AG20443 (cell line): Measurements from ENCODE around the gene FLNB.

ENCODE experiments used
- DNase-seq: peaks from one replicate; pipeline ENCODE4 v3.0.0; 2012; ENCODE audit warnings: low spot score, mixed read lengths

FLNB gene

DNA sequence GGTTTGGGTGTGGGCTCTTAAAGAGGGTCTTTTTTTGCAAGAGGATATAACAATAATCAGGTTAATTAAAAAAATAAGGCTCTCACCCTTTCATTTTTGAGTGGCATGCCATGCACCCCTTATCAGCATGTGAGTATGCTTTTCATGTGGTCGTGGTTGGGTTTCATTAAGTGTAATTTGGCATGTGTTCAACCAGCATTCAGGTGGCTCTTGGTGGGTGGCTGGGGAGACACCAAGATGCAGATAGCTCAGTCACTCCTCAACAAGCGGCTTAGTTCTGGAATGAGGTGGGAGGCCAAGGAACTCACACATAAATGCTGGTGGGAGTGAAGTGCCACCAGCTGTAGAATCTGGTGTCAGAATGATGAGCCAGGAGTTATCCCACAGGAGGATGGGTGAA, 66.8 kb downstream of the FLNB start:
- DNase-seq: no peak

DNA sequence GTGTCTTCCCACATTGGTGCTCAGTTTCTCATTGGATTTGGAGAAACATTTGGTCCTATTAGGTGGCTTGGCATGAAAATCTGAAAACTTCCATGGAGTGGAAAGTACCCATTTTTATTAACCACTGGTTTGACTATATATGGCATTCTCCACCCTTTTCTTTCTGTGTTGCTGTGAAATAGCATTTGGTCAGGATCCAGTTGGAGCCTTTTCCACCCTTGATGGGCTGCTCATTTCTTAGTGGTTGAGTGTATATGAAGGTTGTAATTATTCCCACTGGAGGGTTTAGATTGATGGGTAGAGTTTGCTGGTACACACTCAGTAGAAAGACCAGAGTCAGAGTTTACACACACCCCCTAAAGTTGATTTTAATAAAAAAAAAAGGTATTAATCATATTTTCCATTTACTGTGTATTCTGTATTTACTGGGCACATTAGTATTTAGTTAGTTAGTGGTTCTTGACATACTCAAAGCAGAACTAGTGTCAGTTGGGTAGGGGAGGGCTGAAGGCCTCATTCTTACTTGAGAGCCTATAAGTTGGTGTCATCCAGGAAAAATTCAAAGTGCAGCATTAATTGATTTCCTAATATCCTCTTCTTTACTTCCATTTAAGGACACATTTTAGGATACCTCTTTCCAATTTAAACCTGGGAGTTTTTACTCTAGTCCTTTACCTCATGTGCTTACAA, 69.5 kb downstream of the FLNB start:
- no peak for DNase-seq

DNA sequence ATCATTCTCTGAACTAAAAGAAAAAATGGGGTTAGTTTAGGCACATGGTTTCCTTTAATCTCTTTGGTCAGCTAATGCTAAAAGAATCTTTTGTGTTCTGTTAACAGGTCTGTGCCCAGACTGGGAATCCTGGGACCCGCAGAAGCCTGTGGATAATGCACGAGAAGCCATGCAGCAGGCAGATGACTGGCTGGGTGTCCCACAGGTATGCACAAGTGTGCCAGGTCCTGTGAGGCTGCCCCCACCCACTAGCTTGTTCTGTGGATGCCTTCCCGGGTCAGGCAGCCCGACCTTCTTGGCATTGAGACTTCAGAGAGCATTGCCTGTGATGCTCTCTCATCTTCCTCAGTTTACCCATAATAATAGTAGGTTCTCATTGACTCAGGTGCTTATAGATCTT, 70.4 kb downstream of the FLNB start:
- no peak for DNase-seq

DNA sequence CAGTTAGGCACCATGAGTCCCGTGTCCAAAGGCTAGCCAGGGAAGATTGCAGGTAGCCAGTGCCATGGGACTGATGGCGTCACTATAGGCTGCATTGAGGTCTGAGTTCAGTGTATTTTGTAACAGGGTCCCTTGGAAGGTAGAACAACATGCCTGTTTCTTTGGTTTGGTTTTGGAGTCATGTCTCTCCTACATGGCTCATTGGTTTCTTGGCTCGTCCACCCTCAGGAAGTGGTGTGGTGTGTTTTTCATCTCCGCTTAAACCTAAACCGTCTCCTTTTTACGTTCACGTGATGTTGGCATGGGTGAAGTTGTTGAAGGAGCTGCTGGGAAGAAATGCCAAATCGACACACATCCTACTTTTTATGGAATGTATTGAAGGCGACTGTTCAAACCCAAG, 71.6 kb downstream of the FLNB start:
- DNase-seq: no peak

DNA sequence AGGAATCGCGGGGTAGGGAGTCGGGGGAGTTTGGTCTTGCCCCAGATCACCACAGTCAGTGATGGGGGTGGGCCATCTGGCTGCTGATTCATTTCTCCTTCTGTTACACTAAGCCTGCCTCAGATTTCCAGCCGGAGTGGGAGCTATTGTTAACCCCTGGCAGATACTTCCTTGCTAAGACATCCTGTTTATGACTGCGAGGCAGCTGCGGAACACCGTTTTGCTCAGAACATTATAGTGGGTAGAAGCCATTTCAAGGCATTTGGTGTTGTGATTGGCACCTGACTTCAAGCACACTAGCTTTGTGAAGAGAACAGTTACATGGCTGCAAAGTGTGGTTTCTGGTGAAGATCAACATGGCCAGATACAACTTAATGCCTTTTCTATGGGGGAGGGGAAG, 73.8 kb downstream of the FLNB start:
- no peak for DNase-seq

DNA sequence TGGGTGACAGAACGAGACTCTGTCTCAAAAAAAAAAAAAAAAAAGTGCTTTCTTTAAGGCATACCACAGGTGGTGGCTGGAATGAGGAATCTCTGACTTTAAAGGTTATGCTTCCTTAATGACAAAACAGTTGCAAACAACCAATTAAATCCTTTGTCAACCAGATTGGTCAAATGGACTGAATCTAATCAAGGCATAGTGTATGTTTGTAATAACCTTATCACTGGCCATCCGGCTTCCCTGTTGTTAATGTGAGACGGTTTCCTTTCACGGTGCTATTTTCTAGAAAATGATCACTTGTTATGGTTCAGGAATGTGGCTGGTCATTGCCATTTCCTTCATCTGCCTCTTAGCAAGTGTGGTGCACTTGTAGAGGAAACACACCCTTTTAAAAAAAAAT, 75.9 kb downstream of the FLNB start:
- DNase-seq: no peak

DNA sequence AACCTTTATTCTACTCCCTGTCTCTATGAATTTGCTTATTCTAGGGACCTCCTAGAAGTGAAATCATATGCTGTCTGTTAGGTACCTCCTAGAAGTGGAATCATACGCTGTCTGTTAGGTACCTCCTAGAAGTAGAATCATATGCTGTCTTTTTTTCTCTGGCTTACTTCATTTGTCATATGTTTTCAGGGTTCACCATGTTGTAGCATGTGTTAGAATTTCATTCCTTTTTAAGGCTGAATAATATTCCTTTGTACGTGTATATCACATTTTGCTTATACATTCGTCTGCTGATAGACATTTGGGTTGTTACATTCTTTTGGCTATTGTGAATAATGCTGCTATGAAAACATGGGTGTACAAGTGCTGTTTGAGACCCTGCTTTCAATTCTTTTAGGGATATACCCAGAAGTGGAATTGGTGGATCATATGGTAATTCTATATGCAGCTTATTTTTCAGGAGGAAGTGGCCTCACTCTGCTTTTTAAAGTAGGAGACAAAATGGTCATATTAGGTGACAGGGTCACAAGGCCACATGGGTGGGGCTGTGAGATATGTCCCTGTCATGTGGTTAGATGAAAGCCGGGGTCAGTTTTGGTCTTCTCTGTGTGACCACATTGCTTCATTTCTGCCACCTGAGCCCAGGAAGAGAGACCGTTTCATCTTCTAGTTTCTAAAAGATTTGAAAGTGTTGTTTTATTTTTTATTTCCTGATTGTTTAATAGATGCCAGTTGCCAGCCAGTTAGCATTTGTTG, 76.7 kb downstream of the FLNB start:
- DNase-seq: no peak

DNA sequence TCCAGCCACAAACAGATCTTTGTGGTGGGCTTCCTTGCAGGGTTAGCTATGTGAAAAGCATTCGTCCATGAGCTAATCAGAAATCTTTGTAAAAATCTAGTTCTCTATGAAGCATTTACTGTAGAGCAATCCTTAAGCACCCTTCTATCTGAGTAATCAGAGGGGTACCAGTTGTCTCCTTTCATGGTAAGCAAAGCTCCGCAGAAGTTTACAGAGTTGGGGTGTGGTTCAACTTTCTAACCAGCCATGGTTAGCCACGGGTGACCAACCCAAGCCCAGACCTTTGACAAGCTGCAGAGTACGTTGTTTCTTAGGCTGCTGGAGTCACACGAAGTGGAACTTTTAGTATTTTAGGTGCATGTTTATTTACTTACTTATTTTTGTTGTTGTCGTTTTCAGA, 77.4 kb downstream of the FLNB start:
- DNase-seq: no peak

DNA sequence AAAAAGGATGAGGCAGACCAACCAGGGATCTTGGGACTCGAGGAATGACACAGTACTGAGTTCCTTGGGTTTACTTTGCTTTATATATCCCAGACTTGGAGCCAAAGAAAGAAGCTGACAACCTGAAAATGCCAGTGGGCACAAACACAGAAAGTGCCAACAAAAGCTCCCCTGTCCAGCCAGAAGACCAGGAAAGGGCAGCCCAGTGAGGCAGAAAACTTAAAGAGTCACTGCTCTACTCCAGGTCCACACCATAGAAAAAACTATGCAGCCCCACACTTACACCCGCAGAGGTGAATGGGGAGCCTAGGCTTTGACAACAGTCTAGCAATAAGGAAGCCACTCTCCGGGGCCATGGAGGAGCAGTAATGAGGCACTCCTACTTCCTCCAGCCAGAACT, 80.3 kb downstream of the FLNB start:
- no peak for DNase-seq

DNA sequence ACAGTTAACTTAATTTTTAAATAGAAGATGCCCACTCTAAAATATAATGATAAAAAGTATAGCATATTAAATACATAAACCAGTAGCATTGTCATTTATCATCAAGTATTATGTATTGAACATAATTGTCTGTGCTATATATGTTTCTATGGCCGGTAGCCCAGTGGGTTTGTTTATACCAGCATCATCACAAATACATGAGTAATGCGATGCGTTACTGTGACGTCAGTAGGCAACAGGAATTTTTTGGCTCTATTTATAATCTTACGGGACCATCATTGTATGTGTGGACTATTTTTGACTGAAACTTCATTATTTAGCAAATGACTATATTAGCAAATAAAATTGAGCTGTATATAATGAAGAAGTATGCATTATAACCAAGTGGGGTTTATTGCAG, 82.1 kb downstream of the FLNB start:
- no peak for DNase-seq

DNA sequence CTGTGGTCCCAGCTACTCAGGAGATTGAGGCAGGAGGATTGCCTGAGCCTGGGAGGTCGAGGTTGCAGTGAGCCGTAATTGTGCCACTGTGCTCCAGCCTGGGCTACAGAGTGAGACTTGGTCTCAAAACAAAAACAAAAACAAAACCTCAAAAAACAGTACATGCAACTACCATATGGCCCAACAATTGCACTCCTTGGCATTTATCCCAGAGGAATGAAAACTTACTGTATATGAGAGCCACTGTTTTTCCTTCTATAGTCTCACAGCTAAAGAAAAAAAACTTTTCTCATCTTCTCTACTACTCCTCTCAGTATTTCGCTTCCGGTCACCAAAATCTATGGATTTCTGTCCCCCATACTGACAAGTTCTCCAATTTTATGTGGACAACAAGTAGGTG, 84.3 kb downstream of the FLNB start:
- DNase-seq: no peak

DNA sequence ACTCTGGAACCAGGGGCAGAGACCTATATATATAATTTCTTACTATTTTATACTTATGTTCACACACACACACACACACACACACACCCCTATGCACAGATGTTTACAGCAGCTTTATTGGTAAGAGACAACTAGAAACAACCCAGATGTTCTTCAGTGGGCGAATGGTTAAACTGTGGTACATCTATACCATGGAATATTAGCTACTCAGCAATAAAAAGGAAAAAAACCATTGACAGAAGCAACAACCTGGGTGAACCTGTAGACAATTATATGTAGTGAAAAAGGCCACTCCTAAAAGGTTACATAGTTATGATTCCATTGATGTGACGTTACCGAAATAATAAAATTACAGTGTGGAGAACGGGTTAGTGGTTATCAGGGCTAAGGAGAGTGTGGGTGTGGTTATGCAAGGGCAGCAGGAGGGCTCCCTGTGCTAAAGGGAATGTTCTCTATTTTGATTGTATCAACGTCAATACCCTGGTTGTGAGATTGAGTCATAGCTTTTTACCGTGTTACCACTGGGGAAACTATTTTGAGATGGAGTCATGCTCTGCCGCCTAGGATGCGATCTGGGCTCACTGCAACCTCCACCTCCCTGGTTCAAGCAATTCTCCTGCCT, 85.5 kb downstream of the FLNB start:
- no peak for DNase-seq

DNA sequence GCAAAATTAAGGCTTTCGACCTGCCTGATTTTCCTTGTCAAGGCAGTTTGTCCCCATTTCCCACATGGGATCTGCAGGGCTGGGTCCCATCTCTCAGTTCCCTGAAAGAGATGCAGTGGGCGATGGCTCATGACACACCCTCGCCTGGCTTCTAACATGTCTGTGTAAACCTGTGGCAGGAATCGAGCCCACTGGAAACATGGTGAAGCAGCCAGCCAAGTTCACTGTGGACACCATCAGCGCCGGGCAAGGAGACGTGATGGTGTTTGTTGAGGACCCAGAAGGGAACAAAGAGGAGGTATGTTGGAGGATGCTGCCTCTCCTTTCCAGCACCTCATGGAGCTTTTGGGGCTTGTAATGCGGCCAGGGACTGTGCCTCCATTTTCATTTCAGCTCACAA, 86.4 kb downstream of the FLNB start:
- no peak for DNase-seq

DNA sequence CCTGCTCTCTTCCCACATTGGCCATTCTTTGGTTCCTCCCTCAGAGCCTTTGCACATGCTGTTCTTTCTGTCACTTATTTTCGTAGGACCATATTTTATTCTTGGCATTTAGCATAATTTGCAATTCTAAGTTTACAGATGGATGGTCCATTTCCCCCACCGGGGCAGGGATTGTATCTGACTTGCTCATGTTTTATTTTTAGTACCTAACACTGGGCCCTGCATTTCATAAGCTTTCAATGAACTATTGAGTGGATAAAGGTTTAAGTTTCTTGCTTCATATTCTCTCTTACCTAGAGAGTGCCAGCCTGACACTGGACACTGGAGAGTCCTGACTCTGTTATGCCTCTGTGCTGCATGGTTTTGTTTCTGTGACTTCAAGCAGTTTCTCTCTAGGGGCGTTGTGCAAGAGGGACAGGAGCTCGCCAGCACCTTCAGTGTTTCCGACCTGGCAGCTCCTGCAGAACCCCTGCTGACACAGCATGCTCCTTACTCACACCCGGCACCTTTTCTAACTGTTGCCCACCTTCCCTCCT, 87.4 kb downstream of the FLNB start:
- DNase-seq: no peak

DNA sequence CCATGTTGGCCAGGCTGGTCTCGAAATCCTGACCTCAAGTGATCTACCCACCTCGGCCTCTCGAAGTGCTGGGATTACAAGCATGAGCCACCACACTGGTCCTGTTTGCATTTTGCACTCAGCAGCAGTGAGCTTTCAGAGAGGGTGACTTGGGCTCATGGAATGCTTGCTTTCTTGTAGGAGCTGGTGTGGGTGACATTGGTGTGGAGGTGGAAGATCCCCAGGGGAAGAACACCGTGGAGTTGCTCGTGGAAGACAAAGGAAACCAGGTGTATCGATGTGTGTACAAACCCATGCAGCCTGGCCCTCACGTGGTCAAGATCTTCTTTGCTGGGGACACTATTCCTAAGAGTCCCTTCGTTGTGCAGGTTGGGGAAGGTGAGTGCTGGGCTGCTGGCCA, 90.3 kb downstream of the FLNB start:
- DNase-seq: no peak

DNA sequence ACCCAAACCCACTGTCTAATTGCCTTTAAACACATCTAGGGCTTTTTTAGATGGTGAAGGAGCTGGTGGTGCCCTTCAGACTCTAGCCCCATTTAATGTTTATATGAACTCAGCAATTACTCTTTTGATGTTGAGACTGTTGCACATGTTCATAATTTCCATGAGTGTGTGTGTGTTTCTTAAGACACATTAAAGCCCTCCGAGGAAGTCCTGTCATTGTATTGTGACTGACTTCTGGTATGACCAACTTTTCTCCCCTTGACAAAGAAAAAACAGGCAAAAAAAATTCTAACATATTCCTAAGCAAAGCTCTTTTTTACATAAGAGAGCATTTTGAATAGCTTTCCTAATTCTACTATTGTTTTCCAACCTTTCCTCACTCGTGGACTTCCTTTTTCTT, 91.6 kb downstream of the FLNB start:
- no peak for DNase-seq

DNA sequence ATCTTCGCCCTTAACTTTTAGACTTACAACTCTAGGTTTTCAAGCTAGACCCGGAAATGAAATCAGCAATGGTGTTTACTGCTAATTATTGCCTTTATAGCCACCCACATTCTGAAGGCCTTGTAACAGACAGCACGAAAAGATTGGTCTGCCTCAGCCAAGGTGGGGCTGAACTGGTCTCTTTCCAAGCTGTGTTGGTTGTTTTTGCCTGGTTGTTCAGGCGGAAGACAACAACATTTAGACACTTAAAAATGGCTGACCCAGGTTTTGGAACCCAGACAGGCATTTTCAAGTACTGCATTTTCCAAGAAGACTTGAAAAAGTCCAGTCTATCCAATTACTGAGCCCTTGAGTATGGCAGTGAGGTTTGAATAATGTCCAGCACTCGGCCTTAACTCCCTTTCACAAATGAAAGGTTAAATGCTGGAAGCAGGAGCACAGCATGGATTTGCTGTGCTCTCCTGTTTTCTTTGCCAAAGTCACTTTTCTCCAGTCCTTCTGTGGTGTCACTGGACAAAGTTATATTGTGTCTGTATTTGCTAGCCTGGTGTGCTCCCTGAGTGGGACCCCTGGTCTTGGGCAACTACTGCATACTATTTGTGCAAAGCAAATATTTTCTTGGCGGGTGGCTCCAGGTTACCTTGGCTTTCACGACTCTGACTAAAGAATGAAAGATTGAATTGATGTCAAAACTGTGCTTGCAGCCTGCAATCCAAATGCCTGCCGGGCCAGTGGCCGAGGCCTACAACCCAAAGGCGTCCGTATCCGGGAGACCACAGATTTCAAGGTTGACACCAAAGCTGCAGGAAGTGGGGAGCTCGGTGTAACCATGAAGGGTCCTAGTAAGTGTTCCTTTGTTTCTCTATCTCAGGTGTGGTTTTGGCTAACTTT, 93.5 kb downstream of the FLNB start:
- no peak for DNase-seq

DNA sequence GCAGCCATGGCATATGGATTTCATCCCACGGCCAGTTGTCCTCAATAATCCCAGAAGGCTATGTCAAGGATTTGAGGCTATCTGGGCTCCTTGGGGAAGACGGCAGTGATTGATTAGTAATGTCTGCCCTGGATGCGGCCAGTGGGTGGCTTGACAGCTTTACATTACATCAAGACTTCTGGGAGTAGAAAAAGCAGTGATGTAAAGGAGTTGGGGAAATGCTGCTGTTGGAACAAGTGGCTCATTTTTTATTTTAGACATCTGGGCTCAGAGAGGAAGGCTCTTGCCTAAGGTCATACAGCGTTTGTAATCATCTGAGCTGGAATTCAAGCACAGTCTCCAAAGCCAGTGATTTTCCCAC, 94.1 kb downstream of the FLNB start:
- no peak for DNase-seq

DNA sequence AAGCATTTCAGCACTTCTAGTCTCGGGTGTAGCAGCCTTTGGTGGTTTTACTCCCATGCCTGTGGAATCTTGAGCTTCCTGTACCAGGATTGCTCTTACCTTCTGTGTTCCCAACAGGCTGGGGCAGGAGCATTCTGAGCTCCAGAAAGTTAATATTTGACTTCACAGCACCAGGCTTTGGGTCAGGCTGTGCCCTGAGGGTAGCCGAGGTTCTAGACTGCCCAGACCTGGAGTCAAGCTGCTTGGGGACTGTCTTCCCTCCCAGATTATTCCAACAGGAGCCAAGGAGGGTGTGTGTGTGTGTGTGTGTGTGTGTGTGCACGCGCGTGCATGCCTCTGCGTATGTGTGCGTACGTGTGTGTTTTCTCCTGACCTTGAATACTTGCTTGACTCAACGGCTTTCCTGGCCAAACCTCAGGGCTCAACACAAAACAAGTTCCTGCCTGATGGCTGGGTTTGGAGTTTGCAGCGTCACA, 94.8 kb downstream of the FLNB start:
- no peak for DNase-seq

DNA sequence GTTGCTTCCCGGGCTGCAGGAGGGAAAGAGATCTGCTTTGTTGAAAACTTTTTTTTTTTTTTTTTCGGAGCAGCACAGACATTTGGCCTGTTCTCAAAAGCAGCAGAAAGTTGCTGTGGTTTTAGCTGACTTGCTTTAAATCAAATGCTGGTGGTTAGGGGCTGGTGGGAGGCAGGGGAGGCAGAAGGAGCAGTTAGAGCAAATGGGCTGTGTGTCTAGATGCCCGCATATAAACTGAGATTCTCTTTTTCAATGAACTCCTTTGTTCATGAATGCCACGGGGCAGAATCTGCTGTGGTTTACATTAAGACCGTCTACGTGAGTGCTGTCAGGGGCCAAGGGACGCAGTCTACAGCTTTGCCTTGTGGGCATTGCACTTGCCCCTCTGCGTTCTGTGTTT, 95.9 kb downstream of the FLNB start:
- no peak for DNase-seq

DNA sequence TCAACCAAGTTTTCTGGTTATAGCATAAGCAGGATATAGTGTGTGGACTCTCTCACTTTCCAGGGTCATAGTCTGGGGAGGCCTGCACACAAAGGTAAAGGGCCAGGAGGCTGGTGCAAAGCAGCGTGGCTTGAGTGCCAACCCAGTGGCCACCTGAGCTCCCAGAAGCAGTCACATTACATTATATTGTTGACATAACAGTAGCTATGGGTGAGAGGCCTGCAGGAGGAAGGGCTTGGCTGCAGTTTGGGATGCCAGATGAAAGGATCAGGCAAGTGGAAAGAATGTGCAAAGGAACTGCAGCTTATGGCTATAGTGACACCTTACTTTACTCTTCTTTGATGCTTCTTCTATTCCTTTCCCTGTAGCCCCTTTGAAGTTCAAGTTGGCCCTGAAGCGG, 96.5 kb downstream of the FLNB start:
- no peak for DNase-seq

DNA sequence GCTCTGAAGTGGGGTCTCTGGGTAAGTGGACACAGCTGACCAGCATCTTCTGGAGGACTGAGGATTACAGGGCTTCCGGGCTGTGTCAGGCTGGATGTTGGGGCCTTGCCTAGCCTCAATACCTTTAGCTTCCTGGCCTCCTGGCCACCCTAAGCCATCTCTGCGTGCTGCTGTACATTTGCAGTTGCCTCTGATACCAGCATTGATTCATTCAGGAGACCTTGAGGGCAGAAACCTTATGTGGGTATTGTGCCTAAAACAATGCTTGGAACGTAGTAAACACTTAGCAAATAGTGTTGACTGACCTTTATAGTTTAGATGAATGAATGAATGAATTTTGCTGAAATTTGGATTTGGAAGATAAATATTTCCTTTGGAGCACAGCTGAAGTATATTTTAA, 97.0 kb downstream of the FLNB start:
- DNase-seq: no peak
